SK-N-SH (cell line): Measurements from ENCODE around the gene GABRR2. TPM values are rescaled to one million over a fixed set of nuclear protein-coding genes. Genes with fewer than 3 reads are reported as not detected.
"Not testable (repeated sequence)": the region's sequence is repeated elsewhere in the genome, so short reads cannot be mapped to it uniquely, and the experiment has no call there.

ENCODE experiments used
- CTCF ChIA-PET: fragments of 300-600, 350-600 bp; formaldehyde crosslinking; extraction: SDS; loops from one replicate; lab custom pipeline; 2021; lab: Yijun Ruan, JAX
- POLR2A ChIA-PET: fragments of 350-600 bp; sonication (Branson Sonifier 250); formaldehyde crosslinking; extraction: SDS; loops from one replicate; lab custom pipeline; 2020; ENCODE audit warnings: antibody characterized with exemption, inconsistent platforms; lab: Yijun Ruan, JAX
- DNase-seq: peaks from one replicate; pipeline ENCODE4 v3.0.0; 2012
- H2AFZ ChIP-seq: fragments of 200-600 bp; sonication (generic); 2 replicates; pipeline ENCODE4 v1.8.1; 2016; ENCODE audit warnings: antibody characterized with exemption, mild to moderate bottlenecking, low read depth
- H3F3A ChIP-seq: fragments of 200-600 bp; sonication (generic); replicated peaks from 2 replicates; pipeline ENCODE3; 2016; ENCODE audit warnings: antibody characterized with exemption, mild to moderate bottlenecking; ENCODE audit not compliant: insufficient read depth
- H3K27ac ChIP-seq, 2 experiments: fragments of 200-500 bp in 1 of 2; fragments of 200-600 bp in 1 of 2; sonication (Bioruptor generic) in 1 of 2; sonication (generic), shearing (Covaris generic) in 1 of 2; 2 replicates each; pipeline versions ENCODE4 v1.5.1 to v1.6.1; 2014 to 2016; ENCODE audit warnings: low read depth in 2 of 2, inconsistent platforms in 1 of 2, low read length in 1 of 2, mild to moderate bottlenecking in 1 of 2, mixed read lengths in 1 of 2
- H3K27me3 ChIP-seq: fragments of 200-600 bp; sonication (generic), shearing (Covaris generic); 2 replicates; pipeline ENCODE4 v1.6.1; 2016; ENCODE audit warnings: mixed run types; ENCODE audit not compliant: insufficient read depth
- H3K36me3 ChIP-seq, 2 experiments: fragments of 200-500 bp in 1 of 2; fragments of 200-600 bp in 1 of 2; sonication (Bioruptor generic) in 1 of 2; sonication (generic) in 1 of 2; replicated peaks in 1 of 2; 2 replicates each; pipeline versions ENCODE3 to v1.5.1; 2014 to 2016; ENCODE audit warnings: low read length in 1 of 2, mild to moderate bottlenecking in 1 of 2; ENCODE audit not compliant: insufficient read depth in 2 of 2, control insufficient read depth in 1 of 2
- H3K4me1 ChIP-seq, 2 experiments: fragments of 200-500 bp in 1 of 2; fragments of 200-600 bp in 1 of 2; sonication (Bioruptor generic) in 1 of 2; sonication (generic), shearing (Covaris generic) in 1 of 2; 2 replicates each; pipeline versions ENCODE4 v1.5.1 to v1.6.1; 2014 to 2016; ENCODE audit warnings: low read depth in 1 of 2, low read length in 1 of 2, mixed run types in 1 of 2; ENCODE audit not compliant: insufficient read depth in 2 of 2, control insufficient read depth in 1 of 2
- H3K4me2 ChIP-seq: fragments of 200-600 bp; sonication (generic), shearing (Covaris generic); 2 replicates; pipeline ENCODE4 v1.6.1; 2017; ENCODE audit warnings: mixed run types
- H3K4me3 ChIP-seq, 2 experiments: fragments of 200-500 bp in 1 of 2; fragments of 200-600 bp in 1 of 2; sonication (Bioruptor generic) in 1 of 2; sonication (generic), shearing (Covaris generic) in 1 of 2; 2 replicates each; pipeline versions ENCODE4 v1.5.1 to v1.8.1; 2014 to 2016; ENCODE audit warnings: low read depth in 2 of 2, inconsistent platforms in 1 of 2, low read length in 1 of 2, mild to moderate bottlenecking in 1 of 2, mixed read lengths in 1 of 2, moderate library complexity in 1 of 2
- H3K79me2 ChIP-seq: fragments of 200-600 bp; sonication (generic); 2 replicates; pipeline ENCODE4 v1.8.1; 2017; ENCODE audit warnings: mild to moderate bottlenecking; ENCODE audit not compliant: insufficient read depth
- H3K9ac ChIP-seq: fragments of 200-600 bp; sonication (generic); 2 replicates; pipeline ENCODE4 v1.6.1; 2017; ENCODE audit warnings: mixed run types
- H3K9me2 ChIP-seq: fragments of 200-600 bp; sonication (generic); 2 replicates; pipeline ENCODE4 v1.6.1; 2017; ENCODE audit warnings: mixed run types
- H3K9me3 ChIP-seq: fragments of 200-600 bp; sonication (generic); 2 replicates; pipeline ENCODE4 v1.6.1; 2017; ENCODE audit warnings: mixed run types, mild to moderate bottlenecking, moderate library complexity
- H4K20me1 ChIP-seq: fragments of 200-600 bp; sonication (generic); 2 replicates; pipeline ENCODE4 v1.6.1; 2017; ENCODE audit warnings: mild to moderate bottlenecking, mixed run types; ENCODE audit not compliant: insufficient read depth
- FOXJ3 ChIP-seq: sonication (generic); formaldehyde crosslinking; IDR thresholded peaks from 2 replicates; pipeline ENCODE4 v1.5.1; 2020; ENCODE audit warnings: mild to moderate bottlenecking, missing genetic modification reagents
- PBX3 ChIP-seq: IDR thresholded peaks from 2 replicates; pipeline ENCODE4; 2012
- TCF12 ChIP-seq: IDR thresholded peaks from 2 replicates; pipeline ENCODE4 v1.4.0; 2012
- YY1 ChIP-seq: IDR thresholded peaks from 2 replicates; pipeline ENCODE4 v1.4.0; 2012; ENCODE audit warnings: low read depth, mild to moderate bottlenecking
- WGBS: methylation state at CpG from one replicate; pipeline ENCODE4 v1.1.6; 2017; ENCODE audit warnings: low lambda C conversion rate; 5-methylcytosine and 5-hydroxymethylcytosine counted together
- polyA plus RNA-seq, 3 experiments: library from polyadenylated mRNA; depleted of rRNA; stranded (reverse); fragments of >200 nt; gene quantifications; 2 replicates each; pipeline ENCODE4 v1.2.3, GENCODE V29; 2012
- TF ChIP-seq, protein P1 (sequence below): fragments of 150-350 bp; IDR thresholded peaks from 2 replicates; pipeline ENCODE4 v1.6.1; 2016; ENCODE audit warnings: mild to moderate bottlenecking, low read depth, low read length

The GABRR2 gene
- polyA plus RNA-seq, 1 of the 3 experiments (the other 2 are of a cell fraction) = 0.18 TPM

GRCh38 chr6:89237158-89237557 is 77.9 kb downstream of the GABRR2 start:
- Histone ChIP-seq H3K9me2 (no peaks in the 10 kb centered on the region), H3K9me3 (no peaks in the 10 kb centered on the region), H3K4me3 (no peak overlapping the region), H3K27me3 (no peaks in the 10 kb centered on the region), H3K36me3 (no peaks in the 10 kb centered on the region), H3K4me1 (no peaks in the 10 kb centered on the region), H3F3A (no peaks in the 10 kb centered on the region), H3K4me2 (no peak overlapping the region), H2AFZ (no peak overlapping the region), H3K79me2 (no peaks in the 10 kb centered on the region), H4K20me1 (no peaks in the 10 kb centered on the region), H3K9ac (no peak overlapping the region), H3K27ac (no peak overlapping the region)
- ChIA-PET POLR2A (no interaction called here), CTCF (interaction anchor here (1.8 kb wide), 1 partner anchor 255 kb away, joined by 8 read pairs; no protein-coding TSS in a partner anchor)
- TF ChIP-seq PBX3 (no peak), FOXJ3 (CRISPR knock-in tag) (no peak)
- no peak for DNase-seq

- WGBS = 82% methylated on average over 15 of the region's 15 CpGs
- H3K4me3 ChIP-seq, DNase-seq, H2AFZ ChIP-seq, H3K9me3 ChIP-seq, H3K36me3 ChIP-seq, H3K27ac ChIP-seq, POLR2A ChIA-PET, H4K20me1 ChIP-seq, H3K9me2 ChIP-seq, H3K27me3 ChIP-seq, H3K4me2 ChIP-seq, H3K79me2 ChIP-seq, H3K9ac ChIP-seq, H3F3A ChIP-seq, H3K4me1 ChIP-seq, CTCF ChIA-PET: not testable (repeated sequence)
These were observed 81.5 kb downstream of the GABRR2 start for GRCh38 chr6:89233605-89234004.

DNA sequence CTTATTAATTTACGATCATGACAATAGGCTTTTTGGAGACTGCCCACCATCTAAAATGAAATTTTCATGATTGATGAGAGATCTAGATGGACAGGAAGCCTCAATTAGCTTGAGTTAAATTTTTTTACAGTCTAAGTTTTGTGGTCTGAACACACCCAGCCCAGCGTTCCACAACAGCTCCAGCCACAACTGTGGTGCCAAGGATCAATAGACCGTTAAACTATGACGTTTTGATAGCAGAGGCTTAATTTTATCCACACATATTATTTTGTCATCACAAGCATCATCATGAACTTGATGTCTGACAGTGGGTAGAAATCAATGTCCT is 92.4 kb downstream of the GABRR2 start:
- Histone ChIP-seq H3K36me3 (no peaks in the 10 kb centered on the region), H3K9ac (no peak overlapping the region), H3K4me3 (no peak overlapping the region), H3K27me3 (no peaks in the 10 kb centered on the region; the same call in 1 of the 2 replicates), H3K9me2 (no peaks in the 10 kb centered on the region), H3K4me2 (0 out of 2 replicates have a peak overlapping the region, but pooled peaks have one; percentile 14), H3K9me3 (no peaks in the 10 kb centered on the region), H4K20me1 (no peaks in the 10 kb centered on the region), H3F3A (no peaks in the 10 kb centered on the region), H2AFZ (no peak overlapping the region), H3K27ac (no peak overlapping the region), H3K4me1 (no peaks in the 10 kb centered on the region; a peak in 3 of 4 replicates), H3K79me2 (no peaks in the 10 kb centered on the region)
- DNase-seq = no peak
- CTCF ChIA-PET = interaction anchor here (1.4 kb wide), 1 partner anchor 19 kb away, joined by 5 read pairs; no protein-coding TSS in a partner anchor
- no peak for TF ChIP-seq YY1
- TF ChIP-seq TCF12 = no peak
- TF ChIP-seq, protein P1, sequence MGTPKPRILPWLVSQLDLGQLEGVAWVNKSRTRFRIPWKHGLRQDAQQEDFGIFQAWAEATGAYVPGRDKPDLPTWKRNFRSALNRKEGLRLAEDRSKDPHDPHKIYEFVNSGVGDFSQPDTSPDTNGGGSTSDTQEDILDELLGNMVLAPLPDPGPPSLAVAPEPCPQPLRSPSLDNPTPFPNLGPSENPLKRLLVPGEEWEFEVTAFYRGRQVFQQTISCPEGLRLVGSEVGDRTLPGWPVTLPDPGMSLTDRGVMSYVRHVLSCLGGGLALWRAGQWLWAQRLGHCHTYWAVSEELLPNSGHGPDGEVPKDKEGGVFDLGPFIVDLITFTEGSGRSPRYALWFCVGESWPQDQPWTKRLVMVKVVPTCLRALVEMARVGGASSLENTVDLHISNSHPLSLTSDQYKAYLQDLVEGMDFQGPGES = no peak
- POLR2A ChIA-PET = no interaction called here
- WGBS = 26% methylated on average over 4 of the region's 4 CpGs
